Measurements from ENCODE around the gene PLSCR3. TPM values are rescaled to one million over a fixed set of nuclear protein-coding genes. Genes with fewer than 3 reads are reported as not detected.

PLSCR3 gene
- total RNA-seq, 1 experiment from 2014 or later, result 36.7 TPM

DNA sequence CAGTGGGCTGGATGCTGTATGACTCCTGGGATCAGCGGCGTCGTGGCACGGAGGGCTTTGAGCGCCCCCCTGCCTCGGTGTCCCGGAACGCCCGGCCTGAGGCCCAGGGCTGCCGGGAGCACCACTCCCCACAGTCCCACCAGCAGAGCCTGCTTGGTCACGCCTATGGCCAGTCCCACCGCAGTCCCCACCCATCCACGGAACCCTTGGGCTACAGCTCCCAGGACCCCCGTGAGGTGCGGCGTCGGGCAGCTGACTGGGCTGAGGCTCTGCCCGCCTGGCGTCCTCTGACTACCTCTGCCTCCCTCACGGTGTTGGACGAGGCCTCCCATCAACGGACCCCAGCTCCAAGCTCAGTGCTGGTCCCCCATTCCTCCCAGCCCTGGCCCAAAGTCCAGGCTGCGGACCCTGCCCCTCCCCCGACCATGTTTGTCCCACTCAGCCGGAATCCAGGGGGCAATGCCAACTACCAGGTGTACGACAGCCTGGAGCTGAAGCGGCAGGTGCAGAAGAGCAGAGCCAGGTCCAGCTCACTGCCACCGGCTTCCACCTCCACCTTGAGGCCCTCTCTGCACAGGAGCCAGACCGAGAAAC is 32.7 kb upstream of the PLSCR3 start:
- DNase-seq (ENCODE audit: low read depth), result no peak

DNA sequence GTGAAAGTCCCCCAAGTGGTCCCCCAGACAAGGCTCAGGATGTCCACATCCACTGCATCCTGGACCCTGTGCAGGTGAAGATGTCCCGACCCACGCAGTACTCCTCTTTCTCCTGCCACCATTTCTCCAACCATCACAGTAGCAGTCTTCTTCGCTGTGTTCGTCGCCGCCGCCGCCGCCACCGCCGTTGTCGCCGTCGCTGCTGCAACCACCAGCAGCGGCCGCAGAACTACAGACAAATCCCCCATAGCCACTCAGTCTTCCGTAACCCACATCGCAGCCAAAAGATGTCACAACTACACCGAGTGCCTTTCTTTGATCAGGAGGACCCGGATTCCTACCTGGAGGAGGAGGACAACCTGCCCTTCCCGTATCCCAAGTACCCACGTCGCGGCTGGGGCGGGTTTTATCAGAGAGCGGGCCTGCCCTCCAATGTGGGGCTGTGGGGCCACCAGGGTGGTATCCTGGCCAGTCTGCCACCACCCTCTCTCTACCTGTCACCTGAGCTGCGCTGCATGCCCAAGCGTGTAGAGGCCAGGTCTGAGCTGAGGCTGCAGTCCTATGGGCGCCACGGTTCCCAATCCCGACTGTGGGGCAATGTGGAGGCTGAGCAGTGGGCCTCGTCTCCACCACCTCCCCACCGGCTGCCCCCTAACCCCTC is 32.0 kb upstream of the PLSCR3 start:
- DNase-seq (ENCODE audit: low read depth), result no peak

DNA sequence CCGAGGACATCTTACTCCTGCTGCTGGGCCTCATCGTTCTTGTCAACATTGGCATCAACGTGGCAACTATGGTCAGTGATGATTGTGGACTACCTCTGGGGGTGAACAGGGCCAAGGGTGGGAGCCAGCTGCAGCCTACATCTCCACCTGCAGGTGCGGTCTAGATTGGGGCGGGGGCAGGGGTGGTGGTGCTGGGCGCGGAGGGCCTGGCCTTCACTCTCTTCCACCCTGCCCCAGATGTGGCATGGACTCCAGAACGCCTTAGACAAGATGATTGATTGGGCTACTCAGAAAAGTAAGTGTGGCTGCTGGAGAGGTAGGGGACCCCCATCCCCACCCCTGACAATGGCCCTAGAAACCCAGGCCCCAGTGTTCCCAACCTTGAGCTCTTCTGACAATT is 31.4 kb upstream of the PLSCR3 start:
- DNase-seq (ENCODE audit: low read depth), result no peak

DNA sequence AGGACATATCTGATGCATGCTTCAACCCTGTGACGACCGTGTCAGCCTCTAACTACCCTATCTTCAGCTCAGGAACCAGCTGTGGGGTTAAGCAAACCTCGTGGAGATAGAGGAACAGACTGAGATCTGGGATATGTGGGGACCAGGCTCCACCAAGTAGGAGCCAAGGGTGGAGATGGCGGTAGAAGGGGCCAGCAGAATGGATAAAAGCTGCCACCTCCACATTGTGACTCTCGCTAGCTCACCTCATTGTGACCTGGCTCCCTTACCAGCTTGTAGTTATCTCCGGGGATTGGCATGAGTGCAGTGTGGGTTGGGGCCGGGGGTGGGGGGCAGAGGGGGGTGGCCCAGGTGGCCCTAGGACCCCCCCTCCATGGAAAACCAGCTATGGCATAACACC is 31.0 kb upstream of the PLSCR3 start, which contains the start of gene SPEM2:
TSS of gene SPEM2 (plus strand) at position 301 of the 400 bp plus-strand sequence. CDS start at position 374, 73 bp downstream.
- no peak for DNase-seq (ENCODE audit: low read depth)

GRCh38 chr17:7423679-7424078 is 29.4 kb upstream of the PLSCR3 start:
- DNase-seq (ENCODE audit: low read depth), result no peak

GRCh38 chr17:7421186-7421585 is 26.9 kb upstream of the PLSCR3 start:
- DNase-seq (ENCODE audit: low read depth), result no peak

- no peak for DNase-seq (ENCODE audit: low read depth)
Measured at GRCh38 chr17:7419819-7420610, 25.7 kb upstream of the PLSCR3 start, which contains the start of gene SPEM1. TSS of gene SPEM1 (plus strand) at chr17:7420324. CDS start at chr17:7420385, 61 bp downstream.

DNA sequence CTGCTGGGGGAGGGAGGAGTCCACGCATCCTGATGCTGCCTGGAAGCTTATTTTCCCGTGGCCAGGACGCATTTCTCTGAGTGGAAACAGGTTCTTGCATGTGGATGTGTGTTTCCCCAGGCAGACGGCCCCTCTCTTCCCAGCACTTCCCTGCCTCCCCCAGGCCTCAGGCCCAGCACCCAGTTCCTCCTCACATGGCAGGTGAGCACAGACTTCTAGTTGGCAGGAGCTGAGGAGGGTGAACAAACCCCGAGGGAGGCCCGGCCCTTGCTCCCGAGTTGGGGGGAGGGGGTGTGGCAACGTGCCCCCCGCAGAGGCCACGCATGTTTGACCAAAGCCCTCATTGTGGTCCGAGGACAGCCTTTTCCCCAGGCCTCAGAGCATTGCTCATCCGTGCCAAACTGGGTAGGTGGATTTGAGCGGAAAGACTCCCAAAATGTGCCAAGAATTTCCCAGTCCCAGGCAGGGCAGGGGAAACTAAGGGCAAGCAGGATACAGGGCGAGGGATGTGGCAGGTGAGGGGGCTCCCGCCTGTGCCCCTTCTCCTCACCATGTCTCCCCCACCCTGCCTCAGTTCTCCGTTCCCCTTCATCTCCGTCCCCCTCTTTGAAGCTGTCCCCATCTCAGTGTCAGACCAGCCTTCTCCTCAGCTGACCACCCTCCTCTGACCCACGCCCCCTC is 24.3 kb upstream of the PLSCR3 start:
- DNase-seq (ENCODE audit: low read depth), result no peak

DNA sequence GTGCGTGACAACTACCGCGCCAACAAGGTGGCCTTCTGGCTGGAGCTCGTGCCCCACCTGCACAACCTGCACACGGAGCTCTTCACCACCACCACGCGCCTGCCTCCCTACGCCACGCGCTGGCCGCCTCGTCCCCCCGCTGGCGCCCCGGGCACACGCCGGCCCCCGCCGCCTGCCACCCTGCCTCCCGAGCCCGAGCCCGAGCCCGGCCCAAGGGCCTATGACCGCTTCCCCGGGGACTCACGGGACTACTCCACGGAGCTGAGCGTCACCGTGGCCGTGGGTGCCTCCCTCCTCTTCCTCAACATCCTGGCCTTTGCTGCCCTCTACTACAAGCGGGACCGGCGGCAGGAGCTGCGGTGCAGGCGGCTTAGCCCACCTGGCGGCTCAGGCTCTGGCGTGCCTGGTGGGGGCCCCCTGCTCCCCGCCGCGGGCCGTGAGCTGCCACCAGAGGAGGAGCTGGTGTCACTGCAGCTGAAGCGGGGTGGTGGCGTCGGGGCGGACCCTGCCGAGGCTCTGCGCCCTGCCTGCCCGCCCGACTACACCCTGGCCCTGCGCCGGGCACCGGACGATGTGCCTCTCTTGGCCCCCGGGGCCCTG is 22.8 kb upstream of the PLSCR3 start:
- DNase-seq (ENCODE audit: low read depth), result no peak

DNA sequence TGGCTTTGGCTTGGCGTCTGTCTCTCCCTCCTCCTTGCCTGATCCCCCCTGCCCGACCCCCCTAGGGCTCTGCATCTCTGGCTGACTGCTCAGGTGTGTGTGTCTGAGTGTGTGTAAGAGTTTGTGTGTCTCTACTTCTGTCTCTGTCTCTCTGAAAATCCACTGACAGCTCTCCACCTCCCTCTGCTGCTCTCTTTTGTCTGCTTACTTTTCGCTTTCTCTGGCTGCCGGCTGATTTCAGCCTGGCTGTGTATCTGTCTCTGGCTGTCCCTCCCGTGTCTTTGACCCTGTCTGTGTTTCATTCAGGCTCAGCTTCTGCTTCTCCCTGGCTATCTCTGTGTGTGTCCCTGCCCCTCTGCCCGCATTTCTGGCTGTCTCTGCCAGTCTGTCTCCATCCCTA is 22.0 kb upstream of the PLSCR3 start:
- no peak for DNase-seq (ENCODE audit: low read depth)

DNA sequence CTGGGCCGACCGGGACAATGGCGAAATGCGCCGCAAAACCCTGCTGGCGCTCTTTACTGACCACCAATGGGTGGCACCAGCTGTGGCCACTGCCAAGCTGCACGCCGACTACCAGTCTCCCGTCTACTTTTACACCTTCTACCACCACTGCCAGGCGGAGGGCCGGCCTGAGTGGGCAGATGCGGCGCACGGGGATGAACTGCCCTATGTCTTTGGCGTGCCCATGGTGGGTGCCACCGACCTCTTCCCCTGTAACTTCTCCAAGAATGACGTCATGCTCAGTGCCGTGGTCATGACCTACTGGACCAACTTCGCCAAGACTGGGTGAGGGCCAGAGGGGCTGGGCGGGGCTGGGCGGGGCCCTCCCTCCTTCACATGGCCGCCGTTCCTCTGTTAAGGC is 21.5 kb upstream of the PLSCR3 start:
- DNase-seq (ENCODE audit: low read depth), result no peak

- DNase-seq (ENCODE audit: low read depth), result no peak
Measured at GRCh38 chr17:7414837-7415236, 20.5 kb upstream of the PLSCR3 start.

DNA sequence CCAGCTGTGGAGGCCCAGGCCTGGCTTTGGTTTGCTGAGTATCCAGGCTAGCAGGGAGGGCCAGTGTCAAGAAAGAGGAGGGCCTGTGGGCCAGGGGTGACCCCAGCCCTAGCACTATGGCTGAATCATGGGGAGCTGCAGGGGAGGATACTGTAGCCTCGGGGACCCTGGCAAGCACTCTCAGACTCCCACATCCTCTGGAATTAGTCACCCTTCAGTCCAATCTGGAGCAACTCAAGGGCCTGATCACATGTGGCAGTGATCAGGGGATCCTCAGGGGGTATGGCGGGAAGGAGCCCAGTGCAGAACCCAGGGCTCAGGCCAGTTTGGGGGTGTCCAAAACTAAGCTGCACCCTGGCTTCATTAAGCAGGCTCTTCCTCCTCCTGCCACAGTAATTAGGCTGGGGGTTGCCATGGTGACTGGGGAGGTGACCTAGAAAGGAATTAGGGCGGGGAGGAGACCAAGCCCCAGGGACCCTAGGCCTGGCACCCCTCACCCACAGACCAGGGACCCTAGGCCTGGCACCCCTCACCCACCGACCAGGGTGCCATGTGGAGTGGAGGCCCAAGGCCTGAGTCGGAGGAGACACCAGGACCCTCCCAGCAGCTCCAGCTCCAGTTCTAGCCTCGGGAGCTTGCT is 19.1 kb upstream of the PLSCR3 start:
- DNase-seq (ENCODE audit: low read depth), result peak; percentile 75

GRCh38 chr17:7411427-7411750 is 17.1 kb upstream of the PLSCR3 start:
- DNase-seq (ENCODE audit: low read depth), result no peak

- DNase-seq (ENCODE audit: low read depth), result no peak
Measured at GRCh38 chr17:7410634-7411426, 16.5 kb upstream of the PLSCR3 start.

GRCh38 chr17:7409716-7410115 is 15.4 kb upstream of the PLSCR3 start:
- DNase-seq (ENCODE audit: low read depth), result no peak

- no peak for DNase-seq (ENCODE audit: low read depth)
Measured at GRCh38 chr17:7408863-7409262, 14.5 kb upstream of the PLSCR3 start.

DNA sequence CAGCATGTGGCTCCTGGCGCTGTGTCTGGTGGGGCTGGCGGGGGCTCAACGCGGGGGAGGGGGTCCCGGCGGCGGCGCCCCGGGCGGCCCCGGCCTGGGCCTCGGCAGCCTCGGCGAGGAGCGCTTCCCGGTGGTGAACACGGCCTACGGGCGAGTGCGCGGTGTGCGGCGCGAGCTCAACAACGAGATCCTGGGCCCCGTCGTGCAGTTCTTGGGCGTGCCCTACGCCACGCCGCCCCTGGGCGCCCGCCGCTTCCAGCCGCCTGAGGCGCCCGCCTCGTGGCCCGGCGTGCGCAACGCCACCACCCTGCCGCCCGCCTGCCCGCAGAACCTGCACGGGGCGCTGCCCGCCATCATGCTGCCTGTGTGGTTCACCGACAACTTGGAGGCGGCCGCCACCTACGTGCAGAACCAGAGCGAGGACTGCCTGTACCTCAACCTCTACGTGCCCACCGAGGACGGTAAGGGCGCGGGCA is 14.0 kb upstream of the PLSCR3 start:
- no peak for DNase-seq (ENCODE audit: low read depth)

GRCh38 chr17:7407485-7408251 is 13.3 kb upstream of the PLSCR3 start, which contains the start of gene NLGN2:
TSS of gene NLGN2 (plus strand) at chr17:7407845. CDS start at chr17:7408256, 411 bp downstream.
- DNase-seq (ENCODE audit: low read depth), result no peak
